WTC11 (cell line): ENCODE data around the gene C6. TPM values are rescaled to one million over a fixed set of nuclear protein-coding genes. Genes with fewer than 3 reads are reported as not detected.

ENCODE experiments used
- ATAC-seq: fragments of 200-7000 bp; cut with Tn5 transposase; 2 replicates; pipeline ENCODE4 v1.10.0; 2021; ENCODE audit warnings: mild to moderate bottlenecking, moderate library complexity
- CTCF ChIA-PET: fragments of 300-600 bp; sonication (Branson Sonifier 250); formaldehyde crosslinking; loops from one replicate; lab custom pipeline; 2021; ENCODE audit warnings: antibody characterized with exemption; lab: Charles Lee
- POLR2A ChIA-PET: fragments of 350-600 bp; sonication (Branson Sonifier 250); formaldehyde crosslinking; loops from one replicate; lab custom pipeline; 2021; ENCODE audit warnings: antibody characterized with exemption; lab: Charles Lee
- DNase-seq: peaks from one replicate; pipeline ENCODE4 v3.0.0; 2021; ENCODE audit warnings: low spot score
- H3K27ac Mint-ChIP-seq: 2 replicates; pipeline ENCODE4 v1.8.0; 2021; ENCODE audit warnings: mixed read lengths
- H3K27me3 Mint-ChIP-seq: 2 replicates; pipeline ENCODE4 v1.8.0; 2021; ENCODE audit warnings: low read depth, mild to moderate bottlenecking, moderate library complexity, mixed read lengths
- H3K36me3 Mint-ChIP-seq: 2 replicates; pipeline ENCODE4 v1.8.0; 2021; ENCODE audit warnings: mixed read lengths
- H3K4me1 Mint-ChIP-seq: 2 replicates; pipeline ENCODE4 v1.8.0; 2022; ENCODE audit warnings: mixed read lengths
- H3K4me3 Mint-ChIP-seq: 2 replicates; pipeline ENCODE4 v1.8.0; 2021; ENCODE audit warnings: mild to moderate bottlenecking, moderate library complexity, mixed read lengths
- H3K9me3 Mint-ChIP-seq: 2 replicates; pipeline ENCODE4 v1.8.0; 2021; ENCODE audit warnings: mixed read lengths
- CDX4 ChIP-seq: fragments of 250-450 bp; sonication (Bioruptor Pico); IDR thresholded peaks from 2 replicates; pipeline ENCODE4 v1.9.0; 2021; ENCODE audit warnings: moderate library complexity, mild to moderate bottlenecking, inconsistent platforms, borderline replicate concordance
- CREM ChIP-seq: sonication (generic); formaldehyde crosslinking; IDR thresholded peaks from 2 replicates; pipeline ENCODE4 v1.8.1; 2022; ENCODE audit warnings: mild to moderate bottlenecking, missing genetic modification reagents, moderate library complexity
- EMX1 ChIP-seq: fragments of 250-450 bp; sonication (Bioruptor Pico); IDR thresholded peaks from 2 replicates; pipeline ENCODE4 v1.8.0; 2021; ENCODE audit warnings: mild to moderate bottlenecking
- ETV6 ChIP-seq: sonication (generic); formaldehyde crosslinking; IDR thresholded peaks from 2 replicates; pipeline ENCODE4 v1.8.1; 2022; ENCODE audit warnings: mild to moderate bottlenecking, missing genetic modification reagents
- GABPB1 ChIP-seq: sonication (generic); formaldehyde crosslinking; IDR thresholded peaks from 2 replicates; pipeline ENCODE4 v1.8.1; 2023; ENCODE audit warnings: mild to moderate bottlenecking, missing genetic modification reagents
- HMGA2 ChIP-seq: fragments of 250-450 bp; sonication (Bioruptor Pico); IDR thresholded peaks from 2 replicates; pipeline ENCODE4 v1.4.0; 2021; ENCODE audit warnings: mild to moderate bottlenecking, moderate library complexity
- IRF2 ChIP-seq: sonication (generic); formaldehyde crosslinking; IDR thresholded peaks from 2 replicates; pipeline ENCODE4 v1.8.0; 2022; ENCODE audit warnings: low read depth, missing genetic modification reagents, borderline replicate concordance
- JAZF1 ChIP-seq: fragments of 250-450 bp; sonication (Bioruptor Pico); IDR thresholded peaks from 2 replicates; pipeline ENCODE4 v1.9.0; 2021; ENCODE audit warnings: moderate library complexity, mild to moderate bottlenecking, inconsistent platforms
- NR3C1 ChIP-seq: sonication (generic); formaldehyde crosslinking; conservative IDR thresholded peaks from 2 replicates; pipeline ENCODE4 v1.8.1; 2023; ENCODE audit warnings: low read depth, mild to moderate bottlenecking, missing genetic modification reagents
- RELA ChIP-seq: sonication (generic); formaldehyde crosslinking; IDR thresholded peaks from 2 replicates; pipeline ENCODE4 v1.8.1; 2022; ENCODE audit warnings: missing genetic modification reagents, mild to moderate bottlenecking, borderline replicate concordance
- RORB ChIP-seq: fragments of 250-450 bp; sonication (Bioruptor Pico); IDR thresholded peaks from 2 replicates; pipeline ENCODE4 v1.9.0; 2021; ENCODE audit warnings: mild to moderate bottlenecking
- STAT6 ChIP-seq: sonication (generic); formaldehyde crosslinking; conservative IDR thresholded peaks from 2 replicates; pipeline ENCODE4 v1.8.1; 2023; ENCODE audit warnings: mild to moderate bottlenecking, low read depth, missing genetic modification reagents, moderate library complexity
- TP53 ChIP-seq: sonication (generic); formaldehyde crosslinking; IDR thresholded peaks from 2 replicates; pipeline ENCODE4 v1.8.1; 2023; ENCODE audit warnings: mild to moderate bottlenecking, missing genetic modification reagents
- ZNF512 ChIP-seq: sonication (generic); formaldehyde crosslinking; IDR thresholded peaks from 2 replicates; pipeline ENCODE4 v1.8.1; 2022; ENCODE audit warnings: missing genetic modification reagents, borderline replicate concordance
- ZNF532 ChIP-seq: fragments of 250-450 bp; sonication (Bioruptor Pico); IDR thresholded peaks from 2 replicates; pipeline ENCODE4 v1.9.0; 2021; ENCODE audit warnings: mild to moderate bottlenecking, borderline replicate concordance
- ZNF671 ChIP-seq: fragments of 250-450 bp; sonication (Bioruptor Pico); IDR thresholded peaks from 2 replicates; pipeline ENCODE4 v1.8.0; 2021; ENCODE audit warnings: mild to moderate bottlenecking
- total RNA-seq: library from RNA; stranded (reverse); gene quantifications from 3 replicates; pipeline ENCODE4 v1.2.3, GENCODE V29; 2021

Gene C6
- total RNA-seq, 1 experiment from 2014 or later: 0.13 TPM

GRCh38 chr5:41182666-41183065, 30.7 kb downstream of the C6 start (continued):
- TF ChIP-seq CREM: no peak

GRCh38 chr5:41181691-41182564, 31.4 kb downstream of the C6 start:
- TF ChIP-seq JAZF1 (CRISPR knock-in tag) (no peak), IRF2 (CRISPR knock-in tag) (no peak), EMX1 (CRISPR knock-in tag) (no peak), ZNF532 (CRISPR knock-in tag) (no peak), ZNF671 (CRISPR knock-in tag) (no peak), ETV6 (CRISPR knock-in tag) (no peak), NR3C1 (CRISPR knock-in tag) (no peak), TP53 (no peak), RORB (CRISPR knock-in tag) (no peak), RELA (CRISPR knock-in tag) (no peak), STAT6 (CRISPR knock-in tag) (no peak), GABPB1 (CRISPR knock-in tag) (no peak), HMGA2 (CRISPR knock-in tag) (no peak), ZNF512 (CRISPR knock-in tag) (no peak), CDX4 (CRISPR knock-in tag) (no peak)
- ChIA-PET POLR2A (no interaction called here), CTCF (no interaction called here)
- H3K27ac Mint-ChIP-seq: no peak overlapping the region
- no peaks in the 10 kb centered on the region for H3K9me3 Mint-ChIP-seq
- H3K4me1 Mint-ChIP-seq: peaks cover 15% of the 10 kb centered on the region
- H3K27me3 Mint-ChIP-seq: no peaks in the 10 kb centered on the region
- no peaks in the 10 kb centered on the region for H3K36me3 Mint-ChIP-seq
- ATAC-seq (no peak), DNase-seq (no peak)
- no peak overlapping the region for H3K4me3 Mint-ChIP-seq
